Body of pancreas (tissue), 4 donors: Measurements from ENCODE around the gene PSD2. TPM values are rescaled to one million over a fixed set of nuclear protein-coding genes. Genes with fewer than 3 reads are reported as not detected.
A peak's percentile ranks its signal among the peaks of the same experiment; 100 is the strongest.

Experiments
- ATAC-seq: fragments of 150-250 bp; one replicate; pipeline ENCODE4 v1.9.1; 2016
- DNase-seq, 4 donors: peaks; one replicate each; pipeline ENCODE4 v3.0.0-alpha.2; 2019
- H3K27ac ChIP-seq, 4 donors: fragments of 200-600 bp; sonication (generic); 1 replicate in 3 of 4; 2 replicates in 1 of 4; pipeline versions ENCODE4 v1.5.1 to v1.6.1; 2016 to 2019; ENCODE audit warnings: mild to moderate bottlenecking in 1 of 4, mixed read lengths in 1 of 4, moderate library complexity in 1 of 4
- H3K27me3 ChIP-seq, 2 donors: fragments of 200-600 bp; sonication (generic); one replicate each; pipeline ENCODE4 v1.6.0; 2016; ENCODE audit warnings: mild to moderate bottlenecking in 1 of 2
- H3K36me3 ChIP-seq, 2 donors: fragments of 200-600 bp; sonication (generic); replicated peaks in 1 of 2; 2 replicates each; pipeline ENCODE4 v1.5.1; 2016; ENCODE audit warnings: low read depth in 2 of 2; ENCODE audit not compliant: insufficient read depth in 1 of 2
- H3K4me1 ChIP-seq: fragments of 200-600 bp; sonication (generic); one replicate; pipeline ENCODE4 v1.6.0; 2016
- H3K4me3 ChIP-seq, 2 donors: fragments of 200-600 bp; sonication (generic); 1 replicate in 1 of 2; 2 replicates in 1 of 2; pipeline ENCODE4 v1.5.1; 2016 to 2019
- H3K9me3 ChIP-seq, 3 donors: fragments of 200-600 bp; sonication (generic); 1 replicate in 2 of 3; 2 replicates in 1 of 3; pipeline ENCODE4 v1.5.1; 2016
- CTCF ChIP-seq, 7 experiments: fragments of 450-650 bp in 4 of 7; fragments of 200-600 bp in 3 of 7; sonication (generic) in 3 of 7; IDR thresholded peaks; one replicate each; pipeline ENCODE4 v1.5.1; 2016 to 2019; ENCODE audit warnings: antibody characterized with exemption in 7 of 7
- POLR2A ChIP-seq, 3 donors: fragments of 450-650 bp; IDR thresholded peaks; one replicate each; pipeline ENCODE4 v1.6.1; 2016; ENCODE audit warnings: antibody characterized with exemption in 3 of 3, mild to moderate bottlenecking in 2 of 3
- whole genome bisulfite sequencing, 2 donors: methylation state at CpG; one replicate each; pipeline ENCODE4 v1.1.5; 2017; 5-methylcytosine and 5-hydroxymethylcytosine counted together
- intact Hi-C: fragments of 100-400 bp; cut with DNase I; formaldehyde crosslinking; loops from one replicate; pipeline ENCODE4 v1.15.1; 2023
- total RNA-seq, 2 donors: library from RNA; depleted of rRNA; stranded (reverse); fragments of >200 nt; gene quantifications; one replicate each; pipeline ENCODE4 v1.1.0, GENCODE V29; 2016

Gene PSD2
- total RNA-seq, 2 donors from 2014 or later: 0.52 TPM; not detected in 1

GRCh38 chr5:139867109-139867508 is 71.5 kb downstream of the PSD2 start:
- no peaks in the 10 kb centered on the region for H3K27me3 ChIP-seq
- no peak overlapping the region for H3K4me3 ChIP-seq
- no peaks in the 10 kb centered on the region for H3K4me1 ChIP-seq
- DNase-seq: no peak
- no peaks in the 10 kb centered on the region for H3K9me3 ChIP-seq
- TF ChIP-seq CTCF (IDR thresholded peaks at IDR 0.05): no peak
- no peak for TF ChIP-seq POLR2A (IDR thresholded peaks at IDR 0.05)
- no peak for ATAC-seq
- intact Hi-C loops: loop anchor here (5.0 kb wide), 1 partner anchor 75 kb away; no protein-coding TSS in a partner anchor
- no peak overlapping the region for H3K27ac ChIP-seq
- 44 to 66% methylated on average over 2 of the region's 2 CpGs for WGBS, 2 donors
- H3K36me3 ChIP-seq: no peaks in the 10 kb centered on the region

GRCh38 chr5:139867581-139867980 is 72.0 kb downstream of the PSD2 start:
- no peak overlapping the region for H3K27ac ChIP-seq
- no peaks in the 10 kb centered on the region for H3K36me3 ChIP-seq
- no peak overlapping the region for H3K4me3 ChIP-seq
- H3K27me3 ChIP-seq: no peaks in the 10 kb centered on the region
- no peak for ATAC-seq
- no peaks in the 10 kb centered on the region for H3K9me3 ChIP-seq
- no peak for TF ChIP-seq CTCF (IDR thresholded peaks at IDR 0.05)
- no peak for TF ChIP-seq POLR2A (IDR thresholded peaks at IDR 0.05)
- no peak for DNase-seq
- intact Hi-C loops: loop anchor here (5.0 kb wide), 1 partner anchor 75 kb away; no protein-coding TSS in a partner anchor
- no peaks in the 10 kb centered on the region for H3K4me1 ChIP-seq

GRCh38 chr5:139869042-139869790 is 73.6 kb downstream of the PSD2 start:
- H3K4me1 ChIP-seq: no peaks in the 10 kb centered on the region
- WGBS, 2 donors: 58 to 61% methylated on average over 9 of the region's 9 CpGs
- H3K36me3 ChIP-seq: no peaks in the 10 kb centered on the region
- intact Hi-C loops: loop anchor here (5.0 kb wide), 1 partner anchor 77 kb away; no protein-coding TSS in a partner anchor
- ATAC-seq (peak; percentile 38), DNase-seq (no peak)
- H3K4me3 ChIP-seq: no peak overlapping the region
- TF ChIP-seq CTCF (IDR thresholded peaks at IDR 0.05): no peak
- no peak for TF ChIP-seq POLR2A (IDR thresholded peaks at IDR 0.05)
- no peaks in the 10 kb centered on the region for H3K9me3 ChIP-seq
- no peaks in the 10 kb centered on the region for H3K27me3 ChIP-seq
- H3K27ac ChIP-seq: peak overlapping the region in 2 of 4 donors; percentile 47 to 53

GRCh38 chr5:139870677-139871076 is 75.1 kb downstream of the PSD2 start:
- H3K9me3 ChIP-seq: no peaks in the 10 kb centered on the region
- no peak overlapping the region for H3K27ac ChIP-seq
- no peak for ATAC-seq
- no peaks in the 10 kb centered on the region for H3K36me3 ChIP-seq
- H3K27me3 ChIP-seq: no peaks in the 10 kb centered on the region
- H3K4me3 ChIP-seq: no peak overlapping the region
- DNase-seq: no peak
- H3K4me1 ChIP-seq: no peaks in the 10 kb centered on the region
- TF ChIP-seq CTCF (IDR thresholded peaks at IDR 0.05) (no peak), POLR2A (IDR thresholded peaks at IDR 0.05) (no peak)
- WGBS, 2 donors: 78 to 89% methylated on average over 1 of the region's 1 CpG
- intact Hi-C loops: no loop called here

GRCh38 chr5:139871614-139872013 is 76.0 kb downstream of the PSD2 start:
- intact Hi-C loops: no loop called here
- no peaks in the 10 kb centered on the region for H3K27me3 ChIP-seq
- H3K27ac ChIP-seq: no peak overlapping the region
- H3K9me3 ChIP-seq: no peaks in the 10 kb centered on the region
- no peaks in the 10 kb centered on the region for H3K36me3 ChIP-seq
- no peak for TF ChIP-seq CTCF (IDR thresholded peaks at IDR 0.05)
- TF ChIP-seq POLR2A (IDR thresholded peaks at IDR 0.05): no peak
- 80 to 86% methylated on average over 1 to 9 of the region's 9 CpGs for WGBS, 2 donors
- no peak for ATAC-seq
- H3K4me3 ChIP-seq: no peak overlapping the region
- no peak for DNase-seq
- no peaks in the 10 kb centered on the region for H3K4me1 ChIP-seq
